Right ventricle myocardium inferior (tissue), 1 donor: ENCODE results near the gene MAP3K14. TPM values are rescaled to one million over a fixed set of nuclear protein-coding genes. Genes with fewer than 3 reads are reported as not detected.
A peak's percentile ranks its signal among the peaks of the same experiment; 100 is the strongest.
"Not testable (repeated sequence)": the region's sequence is repeated elsewhere in the genome, so short reads cannot be mapped to it uniquely, and the experiment has no call there.

ENCODE experiments used
- ATAC-seq: fragments of 200-7000 bp; cut with Tn5 transposase; one replicate; pipeline ENCODE4 v1.9.1; 2020; ENCODE audit warnings: mild to moderate bottlenecking, moderate library complexity
- DNase-seq: peaks from one replicate; pipeline ENCODE4 v3.0.0; 2021; ENCODE audit errors: missing footprints
- intact Hi-C: fragments of 100-400 bp; cut with DNase I; formaldehyde crosslinking; loops from one replicate; pipeline ENCODE4 v1.11.0; 2022
- total RNA-seq: library from RNA; stranded (reverse); fragmentation: NEBNext Ultra II Directional; extraction: Animal tissue kit (Norgen Biotek cat#: 25700); gene quantifications from one replicate; pipeline ENCODE4 v1.2.1, GENCODE V29; 2021
- donor health status: DM: no; HTN: yes; CAD: no; lungs with severe emphysema.

Gene MAP3K14
- total RNA-seq, 1 donor from 2014 or later: 14.4 TPM

DNA sequence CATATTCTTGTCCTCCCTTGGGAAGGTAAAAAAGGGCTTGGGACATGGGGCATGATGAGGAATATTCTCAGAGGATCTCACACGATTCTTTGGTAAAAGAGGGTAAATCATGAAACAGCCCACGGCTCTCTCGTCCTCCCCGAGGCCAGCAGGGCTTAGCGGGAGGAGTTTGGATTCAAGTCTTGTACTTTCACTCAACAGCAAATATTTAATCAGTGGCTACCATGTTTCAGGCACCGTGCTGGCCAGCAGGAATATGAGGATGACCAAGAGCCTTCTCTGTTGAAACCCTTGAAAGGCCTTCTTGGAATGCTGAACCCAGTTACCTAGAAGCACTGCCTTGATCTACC, 8.8 kb downstream of the MAP3K14 start:
- intact Hi-C loops: no loop called here
- DNase-seq (no peak), ATAC-seq (no peak)

GRCh38 chr17:45307290-45308015, 9.4 kb downstream of the MAP3K14 start:
- DNase-seq (no peak), ATAC-seq (peak; percentile 29)
- intact Hi-C loops: no loop called here

DNA sequence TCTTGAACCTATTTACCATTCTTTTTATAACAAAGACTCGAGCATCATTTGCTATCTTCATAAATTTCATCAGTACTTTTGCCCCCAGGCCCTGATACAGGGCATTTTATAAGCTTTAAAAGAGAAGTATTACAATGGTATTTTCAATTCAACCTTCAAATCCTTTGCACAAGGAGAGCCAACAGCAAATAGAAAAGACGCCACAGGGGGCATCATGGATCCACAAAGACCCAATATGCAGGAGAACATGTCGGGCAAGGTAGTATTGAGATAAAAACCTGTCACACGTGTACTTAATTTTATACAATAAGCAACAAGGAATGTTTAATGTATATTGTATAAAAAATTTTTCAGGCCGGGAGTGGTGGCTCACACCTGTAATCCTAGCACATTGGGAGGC, 10.2 kb downstream of the MAP3K14 start:
- ATAC-seq (no peak), DNase-seq (no peak)
- intact Hi-C loops: no loop called here

GRCh38 chr17:45306094-45306493, 10.7 kb downstream of the MAP3K14 start:
- DNase-seq (no peak), ATAC-seq (no peak)
- intact Hi-C loops: no loop called here

GRCh38 chr17:45305530-45306087, 11.2 kb downstream of the MAP3K14 start:
- intact Hi-C loops: no loop called here
- ATAC-seq: no peak
- DNase-seq: no peak

DNA sequence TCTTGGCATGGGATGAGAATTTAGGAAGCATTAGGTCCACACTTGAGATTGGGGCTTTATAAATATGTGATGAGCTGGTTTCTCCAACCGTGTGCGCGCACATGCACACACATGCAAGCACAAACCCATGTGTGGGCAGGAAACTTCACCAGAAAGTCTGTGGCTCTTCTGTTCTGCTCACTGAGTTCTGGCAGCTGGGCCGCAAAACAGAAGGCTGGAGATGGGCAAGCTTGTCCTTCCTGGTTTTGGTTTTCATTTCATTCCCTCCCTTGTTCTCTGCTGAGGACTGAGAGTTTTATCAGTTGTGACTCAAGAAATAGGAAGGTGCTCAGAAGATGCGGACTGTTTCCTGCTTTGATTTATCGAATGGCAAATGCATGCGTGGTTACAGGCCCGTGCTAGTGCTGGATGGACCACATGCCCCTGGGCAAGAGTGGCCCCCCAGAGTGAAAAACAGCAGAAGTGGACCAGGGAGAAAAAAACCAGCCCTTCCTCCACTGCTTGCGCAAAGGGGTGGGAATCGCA, 14.1 kb downstream of the MAP3K14 start:
- no peak for DNase-seq

GRCh38 chr17:45302220-45302619, 14.6 kb downstream of the MAP3K14 start:
- intact Hi-C loops, ATAC-seq, DNase-seq: not testable (repeated sequence)

More for the DNA sequence above, 14.1 kb downstream of the MAP3K14 start:
- peak; percentile 49 for ATAC-seq
- intact Hi-C loops: no loop called here

DNA sequence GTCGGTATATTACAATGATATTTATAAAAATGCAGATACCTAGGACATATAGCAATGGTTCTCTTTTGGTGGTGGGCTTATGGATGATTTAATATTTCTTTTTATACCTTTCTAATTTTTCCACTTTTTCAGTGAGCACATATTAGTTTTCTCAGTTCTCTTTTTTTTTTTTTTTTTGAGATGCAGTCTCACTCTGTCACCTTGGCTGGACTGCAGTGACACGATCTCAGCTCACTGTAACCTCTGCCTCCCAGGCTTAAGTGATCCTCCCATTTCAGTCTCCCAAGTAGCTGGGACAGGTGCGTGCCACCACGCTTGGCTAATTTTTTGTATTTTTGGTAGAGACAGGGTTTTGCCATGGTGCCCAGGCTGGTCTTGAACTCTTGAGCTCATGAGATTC, 15.1 kb downstream of the MAP3K14 start:
- no peak for DNase-seq
- intact Hi-C loops: no loop called here

DNA sequence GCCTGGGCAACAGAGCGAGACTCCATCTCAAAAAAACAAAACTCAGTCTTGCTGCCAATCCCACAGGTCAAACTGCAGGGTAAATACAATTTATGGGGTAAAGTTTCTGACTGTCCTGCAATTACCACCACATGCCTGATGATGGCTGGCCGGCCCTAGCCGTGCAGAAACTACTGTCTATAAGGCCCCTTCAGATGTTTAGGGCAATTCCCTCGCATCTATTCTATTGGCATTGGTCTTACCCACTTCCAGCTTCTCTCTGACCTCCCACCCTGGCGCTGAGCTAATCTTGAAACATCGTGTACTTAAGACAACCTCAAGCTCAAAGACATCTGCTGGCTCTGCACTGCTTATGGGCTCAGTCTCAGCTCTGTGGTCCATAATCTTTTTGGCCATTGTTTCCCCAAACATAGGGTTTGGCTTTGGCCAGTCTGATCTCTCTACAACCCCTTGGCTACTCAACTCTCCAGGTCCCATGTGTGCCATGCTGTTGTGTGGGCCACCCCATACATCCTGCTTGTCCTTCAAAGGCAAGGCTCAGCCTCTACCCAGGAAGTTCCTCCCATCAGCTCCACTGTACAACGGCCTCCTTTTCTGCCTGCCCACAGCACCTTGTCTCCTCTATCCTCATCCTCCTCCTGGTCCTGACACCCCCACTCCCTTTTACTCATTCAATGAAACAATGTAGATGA, 16.6 kb downstream of the MAP3K14 start:
- intact Hi-C loops: no loop called here
- ATAC-seq (no peak), DNase-seq (no peak)

More for the DNA sequence above, 15.1 kb downstream of the MAP3K14 start:
- no peak for ATAC-seq

GRCh38 chr17:45299361-45299760, 17.5 kb downstream of the MAP3K14 start:
- DNase-seq (no peak), ATAC-seq (peak; percentile 57)
- intact Hi-C loops: no loop called here

- DNase-seq: no peak
- ATAC-seq: no peak
- intact Hi-C loops: no loop called here
Measured at GRCh38 chr17:45298546-45299285, 18.1 kb downstream of the MAP3K14 start.

DNA sequence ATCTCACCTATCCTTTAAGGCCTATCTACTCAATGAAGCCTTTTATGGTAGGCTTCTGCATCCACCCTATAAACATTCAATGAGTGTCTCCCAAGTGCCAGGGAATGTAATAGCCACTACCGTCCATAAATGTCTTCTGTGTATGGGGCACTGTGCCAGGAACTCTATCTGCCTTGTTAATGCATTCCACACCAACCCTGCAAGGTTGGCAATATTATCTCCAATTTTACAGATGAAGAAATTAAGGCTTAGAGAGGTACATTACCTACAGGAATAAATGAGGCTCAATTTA, 20.0 kb downstream of the MAP3K14 start:
- DNase-seq (no peak), ATAC-seq (no peak)
- intact Hi-C loops: no loop called here

GRCh38 chr17:45296003-45296832, 20.6 kb downstream of the MAP3K14 start:
- intact Hi-C loops: no loop called here
- ATAC-seq (no peak), DNase-seq (no peak)

GRCh38 chr17:45294506-45294905, 22.3 kb downstream of the MAP3K14 start:
- ATAC-seq: peak; percentile 54
- no peak for DNase-seq
- intact Hi-C loops: loop anchor here (2.0 kb wide), 1 partner anchor 16 kb away; no protein-coding TSS in a partner anchor

GRCh38 chr17:45293413-45294211, 23.2 kb downstream of the MAP3K14 start:
- DNase-seq (no peak), ATAC-seq (peak; percentile 80)
- intact Hi-C loops: loop anchor here (2.0 kb wide), 1 partner anchor 17 kb away; no protein-coding TSS in a partner anchor

DNA sequence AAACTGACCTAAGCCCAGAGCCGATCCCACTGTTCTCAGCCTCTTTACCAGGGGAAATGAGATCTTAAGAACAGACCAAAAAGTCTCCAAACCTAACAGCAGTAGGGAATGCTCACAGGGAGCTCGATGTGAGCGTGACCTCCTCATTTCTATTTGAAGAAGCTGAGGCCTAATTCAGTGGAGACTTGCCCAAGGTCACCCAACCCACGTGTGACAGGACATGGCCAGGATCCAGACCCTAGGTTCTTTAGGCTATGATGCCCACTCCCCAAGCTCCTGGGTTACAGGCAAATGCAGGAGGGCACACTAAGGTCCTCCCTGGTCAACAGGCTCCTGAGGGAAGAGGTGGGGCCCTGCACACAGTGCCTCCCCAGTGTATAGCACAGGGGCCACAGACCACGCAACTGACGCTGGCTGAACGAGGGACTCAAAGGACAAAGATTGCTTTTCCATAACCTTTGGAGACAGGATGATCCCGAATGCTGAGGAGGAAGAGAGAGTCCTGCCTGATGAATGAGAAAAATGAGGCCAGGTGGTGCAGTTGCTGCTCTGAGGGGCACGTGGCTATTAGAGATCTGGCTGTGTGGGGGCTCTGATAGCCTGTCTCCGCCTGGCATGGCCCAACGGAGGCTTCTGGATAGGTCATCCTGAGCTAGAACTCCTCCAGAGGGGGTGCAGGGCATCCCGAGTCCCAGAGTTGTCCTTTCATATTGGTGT, 24.0 kb downstream of the MAP3K14 start:
- ATAC-seq (no peak), DNase-seq (no peak)
- intact Hi-C loops: no loop called here

DNA sequence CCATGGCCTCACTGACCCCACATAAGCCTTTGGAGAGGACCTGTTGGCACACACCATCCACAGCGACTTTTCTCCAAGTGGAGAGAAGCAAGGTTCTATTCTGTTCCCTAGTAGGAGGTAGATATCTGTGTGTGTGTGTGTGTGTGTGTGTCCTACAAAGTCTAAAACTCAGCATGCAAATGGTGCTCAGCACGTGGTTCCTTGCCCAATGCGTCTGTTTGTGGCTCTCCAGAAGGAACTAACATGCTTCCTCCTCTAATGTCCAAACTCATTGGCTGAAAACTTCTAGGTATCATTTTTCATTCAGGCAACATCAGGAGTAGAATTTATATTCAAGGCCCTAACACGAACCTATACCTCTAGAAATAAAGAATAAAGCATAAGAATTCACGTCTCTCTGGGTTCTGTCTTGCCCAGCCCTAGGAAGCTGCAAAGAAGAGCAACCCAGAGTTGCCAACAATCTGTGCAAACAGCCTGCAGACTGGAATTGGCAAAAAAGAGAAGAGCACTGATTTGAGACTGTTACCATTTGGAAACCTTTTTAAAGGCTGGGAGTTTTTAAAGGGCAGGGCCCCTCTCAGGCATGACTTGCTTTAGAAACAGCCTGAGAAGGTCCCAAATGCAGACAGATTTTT, 25.5 kb downstream of the MAP3K14 start:
- DNase-seq (no peak), ATAC-seq (no peak)
- intact Hi-C loops: no loop called here
